Spleen (tissue), 11 donors: ENCODE measurements around the gene SLC41A3. TPM values are rescaled to one million over a fixed set of nuclear protein-coding genes. Genes with fewer than 3 reads are reported as not detected.

ENCODE experiments used
- DNase-seq: peaks from one replicate; pipeline ENCODE4 v3.0.0-alpha.2; 2020
- H3K27ac ChIP-seq, 8 donors: fragments of 200-600 bp; sonication (generic) in 7 of 8; 1 replicate in 4 of 8; 2 replicates in 4 of 8; pipeline versions ENCODE4 v1.5.0 to v1.8.0; 2016 to 2021; ENCODE audit warnings: inconsistent platforms in 4 of 8, mild to moderate bottlenecking in 4 of 8, moderate library complexity in 1 of 8
- H3K27me3 ChIP-seq, 7 donors: fragments of 200-600 bp; sonication (generic) in 6 of 7; replicated peaks in 1 of 7; 1 replicate in 4 of 7; 2 replicates in 3 of 7; pipeline versions ENCODE4 v1.5.0 to v1.8.0; 2016 to 2021; ENCODE audit warnings: inconsistent platforms in 3 of 7, mild to moderate bottlenecking in 1 of 7
- H3K36me3 ChIP-seq, 6 donors: fragments of 200-600 bp; sonication (generic) in 5 of 6; 1 replicate in 4 of 6; 2 replicates in 2 of 6; pipeline versions ENCODE4 v1.5.0 to v1.8.0; 2016 to 2021; ENCODE audit warnings: inconsistent platforms in 2 of 6
- H3K4me1 ChIP-seq, 6 donors: fragments of 200-600 bp; sonication (generic) in 5 of 6; 1 replicate in 3 of 6; 2 replicates in 3 of 6; pipeline versions ENCODE4 v1.5.0 to v1.8.0; 2016 to 2021; ENCODE audit warnings: inconsistent platforms in 3 of 6
- H3K4me3 ChIP-seq, 8 donors: fragments of 200-600 bp; sonication (generic) in 7 of 8; 1 replicate in 4 of 8; 2 replicates in 4 of 8; pipeline versions ENCODE4 v1.5.0 to v1.8.0; 2016 to 2021; ENCODE audit warnings: inconsistent platforms in 4 of 8, mild to moderate bottlenecking in 4 of 8, moderate library complexity in 2 of 8
- H3K9me3 ChIP-seq, 8 donors: fragments of 200-600 bp; sonication (generic) in 7 of 8; 1 replicate in 4 of 8; 2 replicates in 4 of 8; pipeline versions ENCODE4 v1.5.0 to v1.8.0; 2016 to 2021; ENCODE audit warnings: inconsistent platforms in 4 of 8
- POLR2A ChIP-seq, 3 donors: fragments of 450-650 bp; IDR thresholded peaks; one replicate each; pipeline ENCODE4 v1.5.1; 2017; ENCODE audit warnings: antibody characterized with exemption in 3 of 3, mild to moderate bottlenecking in 1 of 3
- POLR2AphosphoS5 ChIP-seq, 3 donors: sonication (generic); formaldehyde crosslinking; IDR thresholded peaks; one replicate each; pipeline ENCODE4 v1.5.1; 2017; ENCODE audit warnings: antibody characterized with exemption in 3 of 3
- whole genome bisulfite sequencing, 5 donors: extraction: QIAGEN DNeasy Blood & Tissue Kit in 3 of 5; methylation state at CpG; one replicate each; pipeline versions ENCODE4 v1.1.5 to v1.1.7; 2013 to 2018; 5-methylcytosine and 5-hydroxymethylcytosine counted together
- intact Hi-C: fragments of 100-400 bp; cut with DNase I; formaldehyde crosslinking; loops from one replicate; pipeline ENCODE4 v1.15.0; 2023; ENCODE audit warnings: low total_unique reads
- polyA plus RNA-seq, 3 donors: library from polyadenylated mRNA; stranded (reverse); fragments of 200-250 nt; gene quantifications; one replicate each; pipeline ENCODE4 v1.2.1, GENCODE V29; 2013
- total RNA-seq, 7 donors: library from RNA; depleted of rRNA in 3 of 7; stranded (reverse); fragments of >200 nt in 3 of 7; fragmentation: NEBNext Ultra II Directional in 4 of 7; extraction: Animal tissue kit (Norgen Biotek cat#: 25700) in 4 of 7; gene quantifications; one replicate each; pipeline versions ENCODE4 v1.1.0 to v1.2.1, GENCODE V29; 2016 to 2021
- TF ChIP-seq, protein P1 (sequence below), 11 experiments: fragments of 200-600 bp in 7 of 11; fragments of 450-650 bp in 4 of 11; sonication (generic) in 4 of 11; IDR thresholded peaks in 8 of 11; conservative IDR thresholded peaks in 3 of 11; 1 replicate in 7 of 11; 2 replicates in 4 of 11; pipeline versions ENCODE4 v1.4.0 to v1.8.0; 2016 to 2021; ENCODE audit warnings: antibody characterized with exemption in 11 of 11, inconsistent platforms in 4 of 11, mild to moderate bottlenecking in 1 of 11
- donor health status: healthy with polysubstance abuse.
- donor health status: DM: no; HTN: no; CAD: no; lungs with moderate emphysema.
- donor health status: DM: no; HTN: no; CAD: no.
- donor health status: Bipolar disorder and iron deficiency.
- donor health status: healthy.
- donor health status: DM: no; HTN: no; CAD: no.
- donor health status: DM: yes; HTN: yes; CAD: no.

Gene SLC41A3
- total and polyA plus RNA-seq, 10 donors: 16.3 to 43.7 (median 33.7) TPM

DNA sequence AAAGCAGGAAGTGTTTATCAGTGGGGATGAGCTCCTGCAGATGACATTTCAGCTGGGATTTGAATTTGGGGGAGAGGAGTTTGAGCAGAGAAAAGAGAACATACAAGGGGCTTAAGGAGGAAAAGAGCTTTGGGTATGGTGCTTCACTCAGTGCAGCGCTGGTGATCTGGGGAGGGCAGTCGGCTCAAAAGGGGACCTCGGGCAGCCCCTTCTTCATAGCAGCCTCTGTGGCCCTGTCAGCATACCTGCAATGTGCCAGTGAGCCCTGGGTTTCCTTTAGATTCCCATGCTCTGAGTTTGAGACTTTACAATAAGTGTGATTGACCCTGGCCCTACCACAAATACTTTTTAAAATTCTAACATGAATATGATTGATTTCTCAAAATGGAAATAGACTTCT, 74.7 kb downstream of the SLC41A3 start:
- no peak for DNase-seq
- H3K27ac ChIP-seq: no peak overlapping the region
- H3K4me1 ChIP-seq: no peaks in the 10 kb centered on the region
- no peaks in the 10 kb centered on the region for H3K27me3 ChIP-seq
- peaks cover 0 to 1% (median 0%) of the 10 kb centered on the region in 8 donors for H3K9me3 ChIP-seq
- TF ChIP-seq POLR2AphosphoS5 (IDR thresholded peaks at IDR 0.05) (no peak), POLR2A (IDR thresholded peaks at IDR 0.05) (no peak)
- TF ChIP-seq, protein P1, sequence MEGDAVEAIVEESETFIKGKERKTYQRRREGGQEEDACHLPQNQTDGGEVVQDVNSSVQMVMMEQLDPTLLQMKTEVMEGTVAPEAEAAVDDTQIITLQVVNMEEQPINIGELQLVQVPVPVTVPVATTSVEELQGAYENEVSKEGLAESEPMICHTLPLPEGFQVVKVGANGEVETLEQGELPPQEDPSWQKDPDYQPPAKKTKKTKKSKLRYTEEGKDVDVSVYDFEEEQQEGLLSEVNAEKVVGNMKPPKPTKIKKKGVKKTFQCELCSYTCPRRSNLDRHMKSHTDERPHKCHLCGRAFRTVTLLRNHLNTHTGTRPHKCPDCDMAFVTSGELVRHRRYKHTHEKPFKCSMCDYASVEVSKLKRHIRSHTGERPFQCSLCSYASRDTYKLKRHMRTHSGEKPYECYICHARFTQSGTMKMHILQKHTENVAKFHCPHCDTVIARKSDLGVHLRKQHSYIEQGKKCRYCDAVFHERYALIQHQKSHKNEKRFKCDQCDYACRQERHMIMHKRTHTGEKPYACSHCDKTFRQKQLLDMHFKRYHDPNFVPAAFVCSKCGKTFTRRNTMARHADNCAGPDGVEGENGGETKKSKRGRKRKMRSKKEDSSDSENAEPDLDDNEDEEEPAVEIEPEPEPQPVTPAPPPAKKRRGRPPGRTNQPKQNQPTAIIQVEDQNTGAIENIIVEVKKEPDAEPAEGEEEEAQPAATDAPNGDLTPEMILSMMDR (IDR thresholded peaks at IDR 0.05 in 8 of 11, conservative IDR thresholded peaks at IDR 0.05 in 3 of 11): no peak
- intact Hi-C loops: no loop called here
- no peak overlapping the region for H3K4me3 ChIP-seq
- 93 to 100% (median 97%) methylated on average over 3 of the region's 3 CpGs for WGBS, 5 donors
- H3K36me3 ChIP-seq: peaks cover 0 to 98% (median 44%) of the 10 kb centered on the region in 6 donors

- H3K4me1 ChIP-seq: no peaks in the 10 kb centered on the region
- WGBS, 5 donors: 96 to 100% (median 97%) methylated on average over 3 of the region's 3 CpGs
- intact Hi-C loops: no loop called here
- H3K9me3 ChIP-seq: peaks cover 0 to 11% (median 0%) of the 10 kb centered on the region in 8 donors
- no peak overlapping the region for H3K4me3 ChIP-seq
- no peak for DNase-seq
- H3K27me3 ChIP-seq: no peaks in the 10 kb centered on the region
- no peak overlapping the region for H3K27ac ChIP-seq
- TF ChIP-seq, protein P1 (IDR thresholded peaks at IDR 0.05 in 8 of 11, conservative IDR thresholded peaks at IDR 0.05 in 3 of 11): no peak
- TF ChIP-seq POLR2A (IDR thresholded peaks at IDR 0.05) (no peak), POLR2AphosphoS5 (IDR thresholded peaks at IDR 0.05) (no peak)
- peaks cover 0 to 89% (median 40%) of the 10 kb centered on the region in 6 donors for H3K36me3 ChIP-seq
Observed at GRCh38 chr3:126008219-126008618, 75.7 kb downstream of the SLC41A3 start.

DNA sequence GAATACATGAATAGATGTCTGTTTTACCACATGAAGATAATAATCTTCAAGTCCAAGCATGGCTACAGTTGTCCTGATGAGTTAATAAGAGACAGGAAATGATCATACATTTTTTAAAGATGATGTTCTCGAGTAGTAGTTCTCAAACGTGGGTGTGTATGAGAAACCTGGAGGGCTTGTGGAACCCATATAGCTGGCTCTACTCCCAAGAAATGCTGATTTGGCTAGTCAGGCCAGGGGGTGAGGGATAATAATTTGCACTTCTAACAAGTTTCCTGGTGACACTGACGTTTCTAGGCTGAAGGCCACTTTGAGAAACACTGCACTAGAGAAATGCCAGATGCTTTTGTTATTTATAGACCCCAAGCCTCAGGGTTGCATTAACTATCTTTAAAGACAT, 78.0 kb downstream of the SLC41A3 start:
- no peak overlapping the region for H3K27ac ChIP-seq
- WGBS, 5 donors: 29 to 53% (median 43%) methylated on average over 3 of the region's 3 CpGs
- intact Hi-C loops: no loop called here
- H3K27me3 ChIP-seq: no peaks in the 10 kb centered on the region
- no peak overlapping the region for H3K4me3 ChIP-seq
- no peak for TF ChIP-seq POLR2A (IDR thresholded peaks at IDR 0.05)
- TF ChIP-seq POLR2AphosphoS5 (IDR thresholded peaks at IDR 0.05): no peak
- TF ChIP-seq, protein P1 (IDR thresholded peaks at IDR 0.05 in 8 of 11, conservative IDR thresholded peaks at IDR 0.05 in 3 of 11): no peak
- DNase-seq: no peak
- peaks cover 0 to 66% (median 31%) of the 10 kb centered on the region in 6 donors for H3K36me3 ChIP-seq
- H3K9me3 ChIP-seq: peaks cover 0 to 33% (median 8%) of the 10 kb centered on the region in 8 donors
- no peaks in the 10 kb centered on the region for H3K4me1 ChIP-seq

- TF ChIP-seq POLR2A (IDR thresholded peaks at IDR 0.05) (no peak), POLR2AphosphoS5 (IDR thresholded peaks at IDR 0.05) (peak in 1 of 3 donors; percentile 18)
- WGBS, 5 donors: 38 to 97% (median 94%) methylated on average over 1 to 7 of the region's 7 CpGs
- Histone ChIP-seq H3K27me3 (no peaks in the 10 kb centered on the region), H3K27ac (no peak overlapping the region), H3K4me1 (no peaks in the 10 kb centered on the region), H3K36me3 (peaks cover 0 to 54% (median 27%) of the 10 kb centered on the region in 6 donors), H3K9me3 (peaks cover 0 to 45% (median 17%) of the 10 kb centered on the region in 8 donors), H3K4me3 (no peak overlapping the region)
- peak; percentile 71 for DNase-seq
- intact Hi-C loops: no loop called here
Observed at GRCh38 chr3:126004692-126005091, 79.2 kb downstream of the SLC41A3 start.
